GM13977 (cell line): ENCODE measurements around the gene SYNDIG1.

Experiments used
- DNase-seq: peaks from one replicate; pipeline ENCODE4 v3.0.0; 2012; ENCODE audit warnings: low spot score
- CTCF ChIP-seq: IDR thresholded peaks from 2 replicates; pipeline ENCODE4 v1.5.1; 2012; ENCODE audit warnings: mild to moderate bottlenecking, control low read depth; ENCODE audit not compliant: insufficient read depth; ENCODE audit errors: extremely low read depth, missing control alignments
- in situ Hi-C: fragments of 300-500 bp; cut with MboI; formaldehyde crosslinking; loops from one replicate; pipeline ENCODE4 v1.12.0; 2022; ENCODE audit warnings: low sequenced_read_pairs, low pct_unique_long_range_greater_than_20kb, mixed read lengths, inconsistent platforms; ENCODE audit not compliant: unreplicated experiment

SYNDIG1 gene

GRCh38 chr20:24633521-24633920 is 164.1 kb downstream of the SYNDIG1 start:
- DNase-seq = no peak
- no peak for TF ChIP-seq CTCF
- in situ Hi-C loops = no loop called here

- TF ChIP-seq CTCF = no peak
- in situ Hi-C loops = no loop called here
- no peak for DNase-seq
These were observed 165.4 kb downstream of the SYNDIG1 start for GRCh38 chr20:24634855-24635254.

DNA sequence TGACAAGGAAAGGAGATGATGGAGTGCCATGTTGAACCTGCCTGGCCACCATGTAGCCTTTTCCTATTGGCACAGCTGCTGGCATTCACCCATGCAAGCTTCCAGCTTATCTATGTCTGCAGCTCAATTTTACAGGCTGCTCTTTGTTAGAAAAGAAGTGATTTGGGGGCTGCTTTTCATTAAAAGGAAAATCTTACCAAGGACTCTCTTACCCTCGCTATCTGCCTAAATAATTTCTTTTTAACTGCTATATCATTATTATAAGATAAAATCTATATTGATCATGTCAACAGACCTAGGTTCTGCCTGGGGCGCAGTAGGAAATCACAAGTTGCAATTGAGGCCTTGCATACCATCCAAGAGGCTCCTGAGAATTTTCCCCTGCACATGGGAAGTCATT is 167.2 kb downstream of the SYNDIG1 start:
- in situ Hi-C loops = no loop called here
- no peak for DNase-seq

GRCh38 chr20:24637087-24637486 is 167.7 kb downstream of the SYNDIG1 start:
- in situ Hi-C loops = no loop called here
- DNase-seq = no peak
- TF ChIP-seq CTCF = no peak

More for the DNA sequence above, 167.2 kb downstream of the SYNDIG1 start:
- TF ChIP-seq CTCF = no peak

DNA sequence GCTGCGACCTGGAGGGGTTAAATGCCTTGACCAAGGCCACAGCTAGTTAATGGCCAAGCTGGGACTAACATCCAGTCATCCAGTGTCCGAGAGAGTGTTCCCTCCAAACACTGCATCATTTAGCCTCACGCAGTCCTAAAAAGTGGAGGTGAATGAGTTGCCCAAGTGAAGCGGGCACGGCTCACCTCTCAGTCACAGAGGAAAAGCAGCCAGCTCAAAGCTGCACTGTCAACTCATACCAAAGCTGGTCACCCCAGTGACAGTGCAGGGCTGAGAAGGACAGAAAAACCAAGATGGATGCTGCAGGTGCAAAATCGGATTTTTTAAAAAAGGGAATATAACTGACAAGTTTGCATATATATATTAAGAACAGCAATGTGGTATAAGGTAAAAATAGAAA is 168.5 kb downstream of the SYNDIG1 start:
- TF ChIP-seq CTCF = no peak
- in situ Hi-C loops = no loop called here
- DNase-seq = no peak

DNA sequence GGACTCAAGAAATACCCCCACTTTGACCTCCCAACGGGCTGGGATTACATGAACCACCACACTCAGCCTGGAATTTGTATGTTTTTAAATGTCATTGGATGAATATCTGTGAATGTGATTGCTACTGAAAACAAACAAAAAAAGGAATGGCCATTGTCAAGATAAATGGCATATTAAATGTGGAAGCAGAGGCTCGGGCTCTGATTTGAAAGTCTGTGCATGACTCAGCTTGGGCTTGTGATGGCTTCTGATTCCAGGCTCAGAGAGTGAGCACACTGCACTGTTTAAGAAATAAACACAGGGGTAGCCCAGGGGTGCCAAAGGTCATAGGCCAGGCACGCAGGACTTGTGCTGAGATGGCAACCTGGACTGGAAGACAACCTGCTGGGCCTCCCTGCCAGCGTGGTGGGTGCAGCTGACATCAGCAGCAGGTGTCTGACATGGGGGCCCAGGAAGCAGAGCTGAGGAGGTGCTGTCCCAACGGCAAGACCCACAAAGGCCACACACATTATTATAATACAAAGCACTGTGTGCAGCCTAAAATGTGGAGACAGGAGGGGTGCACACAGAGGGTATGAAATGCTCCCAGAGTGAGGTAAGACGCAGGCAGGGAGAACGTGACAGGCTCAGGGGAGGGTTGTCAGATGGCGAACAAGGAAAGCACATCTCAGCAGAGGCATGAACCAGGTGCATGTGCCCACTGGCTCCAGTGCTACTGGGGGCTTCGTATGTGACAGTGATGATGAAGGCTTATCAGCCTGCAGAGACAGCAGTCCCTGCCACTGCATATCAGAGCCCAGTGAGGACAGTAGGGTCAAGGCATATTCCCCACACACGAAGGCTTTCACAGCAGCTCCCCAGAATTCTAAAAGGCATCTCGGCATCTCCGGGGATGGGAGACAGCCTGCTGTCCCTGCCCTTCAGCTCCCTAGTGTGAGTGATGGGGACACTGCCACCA is 169.4 kb downstream of the SYNDIG1 start:
- TF ChIP-seq CTCF = no peak
- no peak for DNase-seq
- in situ Hi-C loops = no loop called here
